ENCODE data around the gene GFI1. TPM values are rescaled to one million over a fixed set of nuclear protein-coding genes. Genes with fewer than 3 reads are reported as not detected.

The GFI1 gene
- polyA plus RNA-seq, 1 of the 3 experiments (the other 2 are of a cell fraction) = 0.18 TPM

DNA sequence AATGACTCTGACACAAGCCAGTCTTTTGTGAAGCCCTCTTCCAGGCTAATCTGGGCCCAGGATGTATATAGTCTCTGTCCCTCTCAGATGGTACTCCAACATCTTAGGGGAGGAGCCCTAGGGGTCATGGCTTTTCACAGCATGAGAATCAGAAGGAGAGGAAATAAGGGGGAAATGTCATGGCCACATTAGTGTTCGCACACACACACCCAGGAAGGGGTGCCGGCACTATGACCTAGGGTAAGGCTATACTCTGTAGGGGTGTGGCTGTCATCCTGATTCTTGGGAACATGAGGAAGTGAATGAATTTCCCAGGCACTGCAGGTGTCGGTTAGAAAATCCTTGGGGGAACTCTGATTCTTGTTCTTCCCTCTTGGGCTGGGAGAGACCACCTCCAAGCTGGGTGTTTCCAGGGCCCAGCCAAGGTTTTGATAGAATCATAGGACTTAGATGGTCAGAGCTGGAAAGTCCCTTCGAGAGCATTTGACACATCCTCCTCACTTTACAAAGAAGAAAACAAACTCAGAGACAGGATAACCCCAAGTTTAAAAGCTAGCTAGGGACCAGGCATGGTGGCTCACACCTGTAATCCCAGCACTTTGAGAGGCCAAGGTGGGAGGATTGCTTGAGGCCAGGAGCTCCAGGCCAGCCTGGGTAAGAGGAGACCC, 22.0 kb downstream of the GFI1 start:
- no peaks in the 10 kb centered on the region for H3K36me3 ChIP-seq (replicated peaks in 1 of 2; ENCODE audit: control insufficient read depth in 1 of 2, insufficient read depth in 2 of 2, low read length in 1 of 2)
- H4K20me1 ChIP-seq (ENCODE audit: insufficient read depth) = no peaks in the 10 kb centered on the region
- no peaks in the 10 kb centered on the region for H3F3A ChIP-seq (replicated peaks; ENCODE audit: insufficient read depth)
- H3K9me2 ChIP-seq = no peaks in the 10 kb centered on the region
- CTCF ChIA-PET = no interaction called here
- no peak for TF ChIP-seq EP300 (IDR thresholded peaks at IDR 0.05; ENCODE audit: borderline replicate concordance in 1 of 2, low read depth in 1 of 2, low read length in 1 of 2)
- no peak for TF ChIP-seq NFIC (IDR thresholded peaks at IDR 0.05; ENCODE audit: borderline replicate concordance)
- no peak for TF ChIP-seq FOXJ3 (CRISPR knock-in tag; IDR thresholded peaks at IDR 0.05)
- TF ChIP-seq TEAD4 (IDR thresholded peaks at IDR 0.05; ENCODE audit: borderline replicate concordance, insufficient read depth) = no peak
- TF ChIP-seq, protein P1, sequence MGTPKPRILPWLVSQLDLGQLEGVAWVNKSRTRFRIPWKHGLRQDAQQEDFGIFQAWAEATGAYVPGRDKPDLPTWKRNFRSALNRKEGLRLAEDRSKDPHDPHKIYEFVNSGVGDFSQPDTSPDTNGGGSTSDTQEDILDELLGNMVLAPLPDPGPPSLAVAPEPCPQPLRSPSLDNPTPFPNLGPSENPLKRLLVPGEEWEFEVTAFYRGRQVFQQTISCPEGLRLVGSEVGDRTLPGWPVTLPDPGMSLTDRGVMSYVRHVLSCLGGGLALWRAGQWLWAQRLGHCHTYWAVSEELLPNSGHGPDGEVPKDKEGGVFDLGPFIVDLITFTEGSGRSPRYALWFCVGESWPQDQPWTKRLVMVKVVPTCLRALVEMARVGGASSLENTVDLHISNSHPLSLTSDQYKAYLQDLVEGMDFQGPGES (IDR thresholded peaks at IDR 0.05; ENCODE audit: low read depth, low read length) = no peak
- TF ChIP-seq SMC3 (IDR thresholded peaks at IDR 0.05; ENCODE audit: low read depth, low read length) = no peak
- no peak for TF ChIP-seq GATA2 (CRISPR knock-in tag; IDR thresholded peaks at IDR 0.05)
- no peak for TF ChIP-seq MEF2A (IDR thresholded peaks at IDR 0.05; ENCODE audit: borderline replicate concordance, low read depth)
- TF ChIP-seq, protein P2, sequence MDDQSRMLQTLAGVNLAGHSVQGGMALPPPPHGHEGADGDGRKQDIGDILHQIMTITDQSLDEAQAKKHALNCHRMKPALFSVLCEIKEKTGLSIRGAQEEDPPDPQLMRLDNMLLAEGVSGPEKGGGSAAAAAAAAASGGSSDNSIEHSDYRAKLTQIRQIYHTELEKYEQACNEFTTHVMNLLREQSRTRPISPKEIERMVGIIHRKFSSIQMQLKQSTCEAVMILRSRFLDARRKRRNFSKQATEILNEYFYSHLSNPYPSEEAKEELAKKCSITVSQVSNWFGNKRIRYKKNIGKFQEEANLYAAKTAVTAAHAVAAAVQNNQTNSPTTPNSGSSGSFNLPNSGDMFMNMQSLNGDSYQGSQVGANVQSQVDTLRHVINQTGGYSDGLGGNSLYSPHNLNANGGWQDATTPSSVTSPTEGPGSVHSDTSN (IDR thresholded peaks at IDR 0.05) = no peak
- TF ChIP-seq FOXM1 (IDR thresholded peaks at IDR 0.05; ENCODE audit: low read depth) = no peak
- no peak for TF ChIP-seq MAX (IDR thresholded peaks at IDR 0.05; ENCODE audit: low read depth)
- no peak for TF ChIP-seq YY1 (IDR thresholded peaks at IDR 0.05; ENCODE audit: low read depth)
- TF ChIP-seq USF1 (IDR thresholded peaks at IDR 0.05; ENCODE audit: borderline replicate concordance, low read depth) = no peak
- TF ChIP-seq TAF1 (IDR thresholded peaks at IDR 0.05; ENCODE audit: borderline replicate concordance, low read depth, low read length) = no peak
- no peak for TF ChIP-seq FOSL2 (IDR thresholded peaks at IDR 0.05; ENCODE audit: borderline replicate concordance, low read depth)
- TF ChIP-seq CTCF (IDR thresholded peaks at IDR 0.05) = no peak
- TF ChIP-seq CHD2 (IDR thresholded peaks at IDR 0.05; ENCODE audit: low read length, partially characterized antibody) = no peak
- no peak for TF ChIP-seq EZH2phosphoT487 (IDR thresholded peaks at IDR 0.05; ENCODE audit: borderline replicate concordance, low read depth)
- no peak for TF ChIP-seq TCF12 (IDR thresholded peaks at IDR 0.05)
- TF ChIP-seq RFX5 (IDR thresholded peaks at IDR 0.05; ENCODE audit: low read length) = no peak
- no peak overlapping the region for H3K9ac ChIP-seq
- H2AFZ ChIP-seq (ENCODE audit: low read depth) = no peak overlapping the region
- H3K9me3 ChIP-seq = no peaks in the 10 kb centered on the region
- no peaks in the 10 kb centered on the region for H3K79me2 ChIP-seq (ENCODE audit: insufficient read depth)
- no peak overlapping the region for H3K27ac ChIP-seq (ENCODE audit: low read depth in 2 of 2, low read length in 1 of 2)
- POLR2A ChIA-PET = no interaction called here
- no peaks in the 10 kb centered on the region for H3K4me1 ChIP-seq (ENCODE audit: control insufficient read depth in 1 of 2, insufficient read depth in 2 of 2, low read depth in 1 of 2, low read length in 1 of 2)
- DNase-seq = no peak
- WGBS (ENCODE audit: low lambda C conversion rate) = 67% methylated on average over 4 of the region's 4 CpGs
- H3K27me3 ChIP-seq (ENCODE audit: insufficient read depth) = no peaks in the 10 kb centered on the region; the same call in 1 of the 2 replicates
- H3K4me2 ChIP-seq = no peak overlapping the region
- H3K4me3 ChIP-seq (ENCODE audit: low read depth in 2 of 2, low read length in 1 of 2) = no peak overlapping the region
